ENCODE measurements around the gene SYNGR2.

Gene SYNGR2

DNA sequence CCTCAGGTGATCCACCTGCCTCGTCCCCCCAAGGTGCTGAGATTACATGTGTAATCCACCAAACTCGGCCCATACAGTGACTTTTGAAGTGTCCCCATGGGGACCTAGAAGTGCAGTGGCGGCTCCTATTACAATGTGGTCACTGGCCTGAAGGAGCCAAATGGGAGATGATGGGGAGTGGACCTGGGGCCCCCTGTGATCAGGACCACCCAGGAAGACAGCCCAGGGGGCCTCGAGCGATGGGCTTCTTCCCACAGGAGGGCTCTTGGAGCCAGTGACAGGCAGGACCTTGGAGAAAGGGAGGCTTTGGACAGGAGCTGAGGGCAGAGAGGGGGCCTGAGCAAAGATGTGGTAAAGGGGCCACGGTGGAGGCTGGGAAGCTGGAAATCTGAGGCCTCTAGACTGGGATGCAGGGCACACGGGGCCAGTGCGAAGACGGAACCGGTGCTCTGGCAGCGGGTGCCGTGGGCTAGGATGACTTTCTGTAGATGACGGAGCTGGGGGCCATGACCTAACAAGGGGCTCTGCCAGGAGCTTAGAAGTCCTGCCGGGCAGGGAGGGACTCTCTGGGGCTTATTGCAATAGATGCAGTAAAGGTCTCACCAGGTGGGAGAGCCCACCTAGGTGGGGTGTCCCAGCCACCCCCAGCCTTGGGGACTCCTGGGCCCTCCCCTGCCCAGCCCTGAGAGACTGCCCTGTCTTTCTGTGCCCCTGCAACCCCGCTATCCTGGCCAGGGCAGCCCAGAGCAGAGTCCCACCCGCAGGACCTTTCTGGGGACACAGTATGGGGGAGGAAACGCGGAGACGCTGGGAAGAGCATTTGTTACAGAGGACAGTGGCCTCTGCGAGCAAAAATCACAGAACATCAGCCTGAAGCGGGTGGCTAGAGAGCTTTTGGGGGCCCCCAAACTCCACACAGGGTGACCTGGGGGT is 24.9 kb upstream of the SYNGR2 start:
- DNase-seq (ENCODE audit: low read depth) = no peak

DNA sequence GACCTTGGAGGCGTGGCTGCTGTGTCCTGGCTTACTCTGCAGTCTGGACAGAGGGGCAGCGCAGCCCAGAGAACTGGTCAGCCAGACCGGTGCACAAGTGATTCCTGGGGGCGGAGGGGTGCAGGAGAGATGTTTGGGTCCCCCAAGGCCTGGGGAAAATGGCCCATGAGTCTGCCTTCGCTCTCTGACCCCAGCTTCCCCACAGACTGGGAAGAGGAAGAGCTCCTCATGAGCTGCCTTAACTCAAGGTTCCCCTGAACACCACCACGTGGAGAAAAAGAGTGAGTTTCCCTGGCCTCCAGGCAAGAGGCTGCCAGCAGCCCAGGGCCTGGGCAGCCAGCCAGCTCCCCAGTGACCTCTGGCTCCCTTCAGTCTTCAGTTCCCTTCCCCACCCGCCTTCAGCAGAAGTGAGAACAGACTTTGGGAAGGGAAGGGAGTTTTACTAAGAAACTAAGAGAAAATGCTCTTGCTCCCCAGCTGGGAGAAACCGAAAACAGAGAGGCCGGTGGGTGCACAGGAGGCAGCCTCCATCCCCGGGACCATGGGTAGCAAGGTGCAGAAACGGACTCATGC is 24.1 kb upstream of the SYNGR2 start:
- DNase-seq (ENCODE audit: low read depth) = no peak

DNA sequence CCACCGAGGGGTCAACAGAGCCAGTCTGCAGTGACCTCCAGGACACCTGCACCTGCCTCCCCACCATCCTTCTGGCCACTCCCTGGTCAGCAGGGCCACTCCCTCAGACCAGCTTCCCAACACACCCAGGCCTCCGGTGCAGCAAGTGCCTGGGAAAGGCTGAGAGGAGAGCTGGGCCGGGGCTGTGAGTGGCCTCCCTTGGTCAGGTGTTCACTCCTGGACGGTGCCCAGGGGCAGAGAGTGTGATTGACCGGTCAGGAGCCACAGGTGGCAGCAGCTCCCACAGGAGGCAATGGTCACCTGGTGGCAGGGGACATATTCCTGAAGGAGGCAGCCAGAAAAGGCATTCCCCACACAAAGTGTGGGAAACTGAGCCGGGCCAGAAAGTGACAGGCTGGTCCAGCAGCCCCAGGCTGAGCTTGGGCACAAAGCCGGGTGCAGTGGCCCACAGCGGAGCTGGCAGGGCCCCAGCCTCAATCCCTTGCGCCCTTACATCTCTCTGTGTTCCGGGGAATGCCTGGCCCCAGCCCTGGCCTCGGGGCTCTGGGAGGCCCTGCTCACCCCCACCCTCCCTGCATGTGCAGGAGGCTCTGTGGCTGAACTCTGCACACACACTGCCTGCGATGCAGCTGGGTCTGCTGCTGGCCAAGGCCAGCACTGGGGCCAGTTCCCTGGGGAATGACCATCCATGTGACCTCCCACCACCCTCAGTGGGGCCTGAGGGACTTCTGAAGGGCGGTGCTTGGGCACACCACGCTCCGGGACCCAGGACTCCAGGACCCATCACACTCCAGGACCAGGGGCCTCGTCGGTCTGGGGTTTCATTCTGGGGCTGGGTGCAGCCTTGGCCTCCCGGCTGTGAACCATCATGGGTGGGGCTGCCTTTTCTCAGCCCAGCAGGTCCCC is 23.4 kb upstream of the SYNGR2 start:
- DNase-seq (ENCODE audit: low read depth) = no peak

DNA sequence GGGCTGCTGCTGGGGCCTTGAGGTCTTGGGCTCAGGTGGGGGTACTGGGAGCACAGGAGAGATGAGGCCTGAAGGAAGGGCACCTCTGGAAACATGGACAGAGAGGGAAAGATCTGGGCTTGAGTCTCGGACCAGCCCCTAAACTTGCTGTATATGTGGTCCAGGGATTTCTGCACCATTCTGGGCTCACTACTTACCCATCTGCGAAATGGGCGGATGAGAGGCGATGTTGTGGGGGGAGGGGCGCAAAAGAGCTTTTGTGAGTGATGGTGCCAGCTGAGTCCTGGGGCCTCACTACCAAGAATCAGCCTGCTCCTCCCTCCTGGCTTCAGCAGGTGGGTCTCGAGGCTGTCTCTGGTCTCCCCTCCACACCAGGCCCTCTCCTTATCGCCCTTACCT is 21.9 kb upstream of the SYNGR2 start:
- no peak for DNase-seq (ENCODE audit: low read depth)

DNA sequence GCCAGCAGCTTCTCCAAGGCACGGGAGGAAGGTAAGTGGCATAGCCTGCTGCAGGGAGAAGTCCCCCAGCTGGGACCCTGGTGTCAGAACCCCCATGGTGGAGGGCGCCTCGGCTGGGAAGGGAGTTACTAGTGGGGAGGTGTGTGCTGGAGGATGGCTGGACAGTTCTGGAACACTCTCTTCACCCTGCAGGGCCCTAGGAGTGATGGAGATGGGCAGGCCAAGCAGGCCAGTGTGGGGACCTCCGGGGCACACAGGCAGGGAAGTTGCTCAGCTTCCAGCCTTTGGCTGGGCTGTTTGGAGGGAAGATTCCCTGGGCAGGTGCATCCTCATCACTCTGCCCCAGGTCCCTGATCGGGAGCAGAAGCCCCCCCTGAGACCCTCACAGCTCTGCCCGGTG is 21.5 kb upstream of the SYNGR2 start:
- DNase-seq (ENCODE audit: low read depth) = no peak

DNA sequence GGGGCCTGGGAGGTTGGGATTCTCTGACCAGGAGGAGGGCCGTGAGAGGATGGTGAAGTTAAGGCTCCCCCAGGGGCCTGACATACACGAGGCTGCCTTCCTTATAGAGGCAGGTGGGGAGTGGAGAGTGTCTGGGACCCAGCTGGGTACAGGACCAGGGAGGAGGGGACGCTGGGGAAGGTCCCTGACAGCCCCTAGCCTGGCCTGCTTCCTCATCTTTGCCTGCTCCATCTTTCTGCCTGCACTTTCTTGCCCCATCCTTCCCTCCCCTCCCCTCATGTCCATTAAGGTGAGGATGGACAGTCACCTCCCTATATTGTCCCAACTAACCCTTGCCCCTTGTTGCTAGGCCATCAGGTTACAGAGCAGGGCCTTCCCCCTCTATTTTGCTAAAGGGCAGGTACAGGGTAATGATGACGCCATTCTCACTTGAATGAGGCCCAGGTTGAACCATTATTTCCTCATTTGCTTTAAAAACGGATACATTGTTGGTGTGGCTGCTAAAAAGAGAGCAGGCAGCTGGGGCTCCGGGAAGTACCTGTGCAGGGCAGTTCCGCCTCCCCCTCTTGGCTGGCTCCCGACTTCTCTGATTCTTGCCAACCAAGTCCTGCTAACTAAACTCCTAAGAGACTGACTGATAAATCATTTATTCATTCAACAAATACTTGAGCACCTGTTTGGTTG is 20.9 kb upstream of the SYNGR2 start:
- no peak for DNase-seq (ENCODE audit: low read depth)

DNA sequence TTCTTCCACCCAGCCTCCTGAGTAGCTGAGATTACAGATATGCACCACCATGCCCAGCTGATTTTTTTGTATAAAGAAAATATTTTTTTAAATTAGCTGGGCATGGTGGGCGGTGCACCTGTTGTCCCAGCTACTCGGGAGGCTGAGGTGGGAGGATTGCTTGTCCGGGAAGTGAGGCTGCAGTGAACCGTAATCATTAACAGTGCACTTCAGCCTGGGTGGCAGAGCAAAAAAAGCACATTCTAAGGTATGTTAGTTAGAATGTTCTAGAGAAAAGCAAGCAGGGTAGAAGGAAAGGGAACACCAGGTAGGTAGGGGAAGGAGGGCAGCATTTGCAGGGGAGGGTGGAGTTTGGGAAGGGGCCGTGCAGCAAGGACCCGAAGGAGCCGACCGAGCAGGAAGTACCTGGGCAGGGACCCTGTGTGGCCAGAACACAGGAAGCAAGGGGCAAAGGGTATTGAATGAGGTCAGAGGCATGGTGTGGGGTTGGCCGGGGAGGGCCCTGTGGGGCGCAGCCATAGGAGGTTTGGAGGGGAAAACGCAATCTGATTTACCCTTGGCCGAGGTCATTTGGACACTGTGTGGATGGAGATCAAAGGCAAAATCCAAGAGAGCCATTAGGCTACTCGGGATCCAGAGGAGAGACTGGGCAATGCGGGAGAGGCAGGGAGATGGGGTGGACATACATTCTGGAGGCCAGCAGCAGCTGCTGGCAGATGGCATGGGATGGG is 19.9 kb upstream of the SYNGR2 start:
- DNase-seq (ENCODE audit: low read depth) = no peak

DNA sequence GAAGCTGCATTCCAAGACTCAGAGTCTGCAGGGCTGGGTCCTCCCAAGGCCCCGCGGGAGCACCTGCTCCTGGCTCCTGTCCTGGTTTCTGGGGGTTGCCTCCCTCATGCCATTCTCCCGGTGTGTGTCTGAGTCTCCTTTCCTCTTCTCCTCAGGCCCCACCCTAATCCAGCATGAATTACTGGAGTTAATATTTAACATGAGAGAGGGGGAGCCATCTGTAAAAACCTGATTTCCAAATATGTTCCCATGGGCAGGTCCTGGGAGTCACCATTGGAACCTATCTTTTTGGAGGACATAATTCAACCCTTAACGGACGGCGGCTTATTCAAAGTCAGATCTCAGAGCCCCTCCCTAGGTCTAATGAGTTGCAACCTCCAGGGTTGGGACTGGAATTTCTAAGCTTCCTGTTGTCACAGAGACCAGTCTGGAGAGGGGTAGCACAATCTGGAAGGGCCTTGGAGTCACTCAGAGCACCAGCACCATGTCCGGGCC is 16.8 kb upstream of the SYNGR2 start:
- DNase-seq (ENCODE audit: low read depth) = no peak

DNA sequence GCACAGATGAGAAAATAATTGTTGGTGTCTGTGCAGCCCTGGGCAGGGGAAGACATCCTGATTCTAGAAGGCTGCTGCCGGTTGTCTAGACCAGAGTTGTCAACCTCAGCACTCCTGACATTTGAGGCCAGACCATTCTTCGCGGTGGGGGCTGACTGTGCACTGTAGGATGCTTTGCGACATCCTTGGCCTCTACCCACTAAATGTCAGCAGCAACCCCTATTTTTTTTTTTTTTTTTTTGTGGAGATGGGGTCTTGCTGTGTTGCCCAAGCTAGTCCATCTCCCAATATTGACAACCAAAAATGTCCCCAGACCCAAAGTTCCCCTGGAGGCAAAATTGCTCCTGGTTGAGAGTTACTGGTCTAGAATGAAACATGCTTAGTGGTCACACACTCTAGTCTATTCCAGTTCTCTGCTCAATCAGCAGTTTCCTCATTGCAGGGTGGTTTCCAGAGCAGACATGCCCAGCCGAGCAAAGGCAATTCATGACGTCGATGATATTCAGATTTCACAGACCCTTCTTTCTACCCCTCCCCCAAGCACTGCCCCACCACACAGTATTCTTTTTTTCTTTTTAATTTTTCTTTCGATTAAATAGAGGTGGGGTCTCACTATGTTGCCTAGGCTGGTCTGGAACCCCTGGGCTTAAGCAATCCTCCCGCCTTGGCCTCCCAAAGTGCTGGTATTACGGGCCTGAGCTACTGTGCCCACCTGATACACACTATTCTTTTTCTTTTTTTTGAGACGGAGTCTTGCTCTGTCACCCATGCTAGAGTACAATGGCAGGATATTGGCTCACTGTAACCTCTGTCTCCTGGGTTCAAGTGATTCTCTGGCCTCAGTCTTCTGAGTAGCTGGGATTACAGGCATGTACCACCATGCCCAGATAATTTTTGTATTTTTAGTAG is 13.2 kb upstream of the SYNGR2 start:
- DNase-seq (ENCODE audit: low read depth) = no peak

DNA sequence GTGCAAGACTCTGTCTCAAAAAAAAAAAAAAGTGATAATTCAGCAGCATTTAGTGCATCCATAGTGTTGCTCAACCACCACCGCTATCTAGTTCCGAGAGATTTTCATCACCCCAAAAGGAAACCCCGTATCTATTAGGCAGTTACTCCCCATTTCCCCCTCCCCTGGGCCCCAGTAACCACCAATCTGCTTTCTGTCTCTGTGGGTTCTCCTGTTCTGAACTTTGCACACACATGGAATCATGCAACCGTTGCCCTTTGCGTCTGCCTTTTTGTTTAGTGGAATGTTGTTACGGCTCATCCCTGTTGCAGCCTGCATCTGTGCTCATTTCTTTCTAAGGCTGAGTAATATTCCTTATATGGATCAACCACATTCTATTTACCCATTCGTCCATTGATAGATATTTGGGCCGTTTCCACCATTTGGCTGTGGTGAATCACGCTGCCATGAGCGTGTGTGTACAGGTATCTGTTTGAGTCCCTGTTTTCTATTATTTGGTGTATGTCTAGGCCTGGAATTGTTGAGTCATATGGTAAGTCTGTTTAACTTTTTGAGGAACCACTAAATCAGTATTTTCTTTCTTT is 8.7 kb upstream of the SYNGR2 start:
- no peak for DNase-seq (ENCODE audit: low read depth)

DNA sequence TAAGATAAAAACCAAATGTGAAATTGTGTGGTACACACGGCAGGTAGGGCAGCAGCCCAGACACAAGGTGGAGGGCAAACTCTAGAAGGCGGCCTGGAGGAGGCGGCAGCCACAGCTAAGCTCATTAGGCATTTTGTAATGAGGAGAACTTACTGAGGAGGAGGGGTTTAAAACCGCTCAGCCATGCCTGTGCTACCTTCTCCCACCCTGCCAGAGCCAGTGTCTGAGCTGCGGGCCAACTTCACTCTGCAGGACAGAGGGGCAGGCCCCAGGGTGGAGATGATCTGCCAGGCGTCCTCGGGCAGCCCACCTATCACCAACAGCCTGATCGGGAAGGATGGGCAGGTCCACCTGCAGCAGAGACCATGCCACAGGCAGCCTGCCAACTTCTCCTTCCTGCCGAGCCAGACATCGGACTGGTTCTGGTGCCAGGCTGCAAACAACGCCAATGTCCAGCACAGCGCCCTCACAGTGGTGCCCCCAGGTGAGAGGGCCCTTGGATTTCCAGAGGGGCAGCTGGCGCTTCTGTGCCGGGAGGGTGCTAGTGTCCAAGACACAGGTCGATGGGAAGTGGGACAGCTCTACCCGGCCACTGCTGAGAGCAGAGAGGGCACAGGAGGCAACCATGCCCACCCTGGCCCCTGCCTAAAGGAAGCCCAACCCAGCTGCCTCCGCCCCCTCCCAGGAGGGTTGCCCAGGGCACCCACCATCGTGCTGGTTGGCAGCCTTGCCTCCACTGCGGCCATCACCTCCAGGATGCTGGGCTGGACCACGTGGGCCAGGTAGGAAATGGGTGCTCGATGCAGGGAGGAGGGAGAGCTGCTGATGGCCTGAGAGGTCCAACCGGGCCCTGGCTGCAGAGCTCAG is 4.3 kb upstream of the SYNGR2 start:
- no peak for DNase-seq (ENCODE audit: low read depth)

DNA sequence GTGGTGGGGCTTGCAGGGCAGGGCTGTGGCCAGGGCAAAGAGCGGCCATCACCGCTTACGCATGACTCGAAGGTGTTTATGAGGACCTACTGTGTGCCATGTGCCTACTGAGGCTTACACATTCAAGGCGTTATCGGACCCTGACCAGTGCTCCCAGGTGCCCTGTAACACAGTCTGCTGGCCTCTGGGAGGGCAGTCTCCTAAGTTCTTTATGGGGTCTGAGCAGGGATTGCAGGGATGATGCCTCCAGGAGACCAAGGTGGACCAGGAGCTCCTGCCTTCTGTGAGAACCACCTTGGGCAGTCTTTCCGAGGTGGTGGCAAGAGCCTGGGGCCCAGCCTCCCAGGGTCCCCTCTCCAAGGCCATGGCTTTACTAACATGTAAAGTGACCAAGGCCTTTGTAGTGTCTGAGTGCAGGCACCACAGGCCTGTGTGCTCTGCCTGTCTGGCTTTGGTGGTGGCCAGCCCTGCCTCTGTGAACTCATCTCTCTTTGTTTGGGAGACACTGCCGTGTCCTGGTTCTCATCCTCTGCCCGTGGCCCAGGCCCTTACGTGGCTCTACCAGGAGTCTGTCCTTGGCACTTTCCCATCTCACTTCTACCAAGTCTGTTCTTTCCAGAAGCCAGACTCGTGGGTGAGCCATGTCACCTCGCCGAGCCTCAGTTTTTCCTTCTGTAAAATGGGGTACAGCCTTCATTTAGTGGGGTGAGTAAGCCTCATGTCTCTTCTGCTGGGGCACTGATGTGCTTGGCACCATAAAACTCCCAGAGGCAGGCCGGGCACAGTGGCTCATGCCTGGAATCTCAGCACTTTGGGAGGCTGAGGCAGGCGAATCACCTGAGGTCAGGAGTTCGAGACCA is 3.4 kb upstream of the SYNGR2 start:
- no peak for DNase-seq (ENCODE audit: low read depth)

DNA sequence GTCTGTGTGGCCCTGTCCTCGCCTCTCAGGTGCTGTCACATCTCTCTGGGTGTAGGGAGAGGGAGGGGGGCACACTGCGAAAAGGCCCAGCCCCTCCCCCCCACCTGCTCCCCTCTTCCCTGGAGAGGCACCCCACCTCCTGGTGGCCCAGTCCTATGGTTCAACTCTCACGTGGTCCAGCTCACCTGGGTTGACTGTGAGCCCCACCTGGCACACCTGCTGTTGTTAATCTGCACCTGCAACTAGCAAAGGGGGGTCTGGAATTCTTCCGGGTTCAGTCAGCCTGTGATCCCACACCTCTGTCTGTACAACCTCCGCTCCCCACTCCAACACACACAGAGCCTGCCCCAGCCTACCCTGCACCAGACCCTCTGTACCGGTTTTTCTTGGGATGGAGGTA is 2.0 kb upstream of the SYNGR2 start:
- DNase-seq (ENCODE audit: low read depth) = no peak

DNA sequence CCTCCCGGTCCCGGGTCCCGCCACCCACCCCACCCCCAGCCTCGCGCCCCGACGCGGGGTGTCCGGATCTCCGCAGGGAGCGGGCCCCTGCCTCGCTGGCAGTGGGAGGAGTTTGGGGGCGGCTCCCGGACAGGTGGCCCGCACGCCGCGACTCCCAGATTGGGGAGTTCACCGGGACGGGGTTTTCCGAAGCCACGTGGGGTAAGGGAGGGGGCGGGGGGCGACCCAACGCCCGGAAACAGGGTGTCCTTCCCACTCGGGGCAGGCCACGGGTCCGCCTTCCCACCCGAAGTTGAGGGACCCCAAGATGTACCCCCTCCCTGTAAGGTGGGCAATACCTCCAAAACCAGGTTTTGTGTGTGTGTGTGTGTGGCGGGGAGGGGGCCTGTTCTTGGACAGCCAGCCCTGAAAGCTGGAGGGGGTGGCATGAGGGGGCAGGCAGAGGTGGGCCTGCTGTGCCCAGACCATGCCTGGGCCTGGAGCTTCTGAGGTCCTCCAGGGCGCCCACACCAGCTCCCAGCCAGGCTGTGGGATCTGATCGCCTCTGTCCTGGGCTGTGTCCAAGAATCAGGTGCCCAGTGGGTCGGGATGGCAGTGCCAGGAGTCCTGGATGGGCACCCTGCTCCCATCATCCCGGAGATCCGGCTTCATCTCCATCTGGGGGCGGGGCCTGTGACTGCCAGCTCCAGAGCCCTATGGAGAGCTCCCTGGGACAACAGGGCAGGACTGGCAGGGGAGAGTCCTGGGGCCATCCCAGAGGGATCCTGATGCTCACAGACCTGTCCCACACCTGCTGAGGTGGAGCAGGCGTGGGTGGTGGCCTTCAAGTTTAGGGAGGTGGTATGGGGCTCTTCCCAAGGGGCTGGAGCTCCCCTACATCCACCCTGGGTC is 767 bp downstream of the SYNGR2 start:
- DNase-seq (ENCODE audit: low read depth) = no peak

DNA sequence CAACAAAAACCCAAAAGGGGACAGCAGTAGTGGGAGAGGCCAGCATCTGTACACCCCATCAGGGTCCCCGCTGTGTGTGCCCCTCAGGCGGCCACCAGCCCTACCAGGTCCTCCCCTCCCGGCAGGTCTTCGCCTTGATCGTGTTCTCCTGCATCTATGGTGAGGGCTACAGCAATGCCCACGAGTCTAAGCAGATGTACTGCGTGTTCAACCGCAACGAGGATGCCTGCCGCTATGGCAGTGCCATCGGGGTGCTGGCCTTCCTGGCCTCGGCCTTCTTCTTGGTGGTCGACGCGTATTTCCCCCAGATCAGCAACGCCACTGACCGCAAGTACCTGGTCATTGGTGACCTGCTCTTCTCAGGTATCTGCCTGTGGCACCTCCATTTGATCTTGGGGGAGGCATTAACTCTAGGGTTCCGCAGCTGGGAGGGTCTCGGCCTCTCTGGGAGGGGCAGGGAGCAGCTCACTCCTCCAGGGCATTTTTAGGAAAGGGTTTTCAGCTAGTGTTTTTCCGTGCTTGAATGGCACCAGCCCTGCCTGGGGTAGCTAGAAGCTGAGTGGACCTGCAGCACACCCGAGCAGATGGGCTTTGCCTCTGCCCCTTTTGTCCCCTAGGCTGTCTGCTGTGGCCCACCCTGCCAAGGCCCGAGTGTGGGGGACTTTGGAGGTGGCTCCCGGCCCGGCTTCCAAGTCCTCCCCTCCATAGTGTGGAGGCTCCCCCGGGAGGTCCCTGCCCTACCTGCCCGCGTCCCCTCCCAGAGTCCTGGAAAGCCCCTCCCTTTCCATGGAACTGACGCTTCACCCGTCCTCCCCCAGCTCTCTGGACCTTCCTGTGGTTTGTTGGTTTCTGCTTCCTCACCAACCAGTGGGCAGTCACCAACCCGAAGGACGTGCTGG is 2.6 kb downstream of the SYNGR2 start:
- no peak for DNase-seq (ENCODE audit: low read depth)

Data from stimulated activated CD8-positive, alpha-beta memory T cell treated with anti-CD3 and anti-CD28 coated beads, Interleukin-12 subunit alpha, Interleukin-12 subunit beta, amount 100 ng/mL, for 1 hour (primary cell).